HepG2 (cell line): ENCODE results near the gene TBL2. TPM values are rescaled to one million over a fixed set of nuclear protein-coding genes. Genes with fewer than 3 reads are reported as not detected.

Experiments
- AHDC1 ChIP-seq: sonication (generic); formaldehyde crosslinking; IDR thresholded peaks from 2 replicates; pipeline ENCODE4 v1.5.1; 2020; ENCODE audit warnings: mild to moderate bottlenecking, missing genetic modification reagents, borderline replicate concordance
- CBFB ChIP-seq: sonication (generic); formaldehyde crosslinking; IDR thresholded peaks from 2 replicates; pipeline ENCODE4 v1.4.0; 2020; ENCODE audit warnings: missing genetic modification reagents
- CC2D1A ChIP-seq: sonication (generic); formaldehyde crosslinking; IDR thresholded peaks from 2 replicates; pipeline ENCODE4 v1.8.1; 2023; ENCODE audit warnings: mild to moderate bottlenecking, missing genetic modification reagents
- CCAR2 ChIP-seq: fragments of 200-400 bp; formaldehyde crosslinking; optimal IDR thresholded peaks from 2 replicates; pipeline ENCODE3; 2018; ENCODE audit warnings: low read depth, mild to moderate bottlenecking, low read length, moderate library complexity
- FOXK2 ChIP-seq: fragments of 450-650 bp; IDR thresholded peaks from 2 replicates; pipeline ENCODE4 v1.6.1; 2016
- GABPB1 ChIP-seq: IDR thresholded peaks from 2 replicates; pipeline ENCODE4 v1.6.1; 2016; ENCODE audit warnings: mild to moderate bottlenecking, missing genetic modification reagents, moderate library complexity, missing compliant biosample characterization
- GLI4 ChIP-seq: sonication (generic); formaldehyde crosslinking; IDR thresholded peaks from 2 replicates; pipeline ENCODE4 v1.5.1; 2020; ENCODE audit warnings: missing genetic modification reagents, mild to moderate bottlenecking, moderate library complexity, borderline replicate concordance
- MED13 ChIP-seq: sonication (generic); formaldehyde crosslinking; IDR thresholded peaks from 2 replicates; pipeline ENCODE4 v1.5.0; 2020; ENCODE audit warnings: missing genetic modification reagents
- NR1H2 ChIP-seq: sonication (generic); formaldehyde crosslinking; IDR thresholded peaks from 2 replicates; pipeline ENCODE4 v1.8.1; 2022; ENCODE audit warnings: low read depth, missing genetic modification reagents, borderline replicate concordance
- PHB2 ChIP-seq: fragments of 450-650 bp; IDR thresholded peaks from 2 replicates; pipeline ENCODE4 v1.6.1; 2018; ENCODE audit not compliant: partially characterized antibody
- RBM39 ChIP-seq: fragments of 200-400 bp; formaldehyde crosslinking; IDR thresholded peaks from one replicate; pipeline ENCODE4 v1.6.1; 2018; ENCODE audit warnings: antibody characterized with exemption, mild to moderate bottlenecking, low read depth, low read length; ENCODE audit not compliant: poor library complexity, severe bottlenecking
- ZNF598 ChIP-seq: sonication (generic); formaldehyde crosslinking; IDR thresholded peaks from 2 replicates; pipeline ENCODE4 v1.5.1; 2020; ENCODE audit warnings: mild to moderate bottlenecking, missing genetic modification reagents, borderline replicate concordance
- ZNF75D ChIP-seq: sonication (generic); formaldehyde crosslinking; IDR thresholded peaks from 2 replicates; pipeline ENCODE4 v1.8.1; 2023; ENCODE audit warnings: missing genetic modification reagents, mild to moderate bottlenecking, borderline replicate concordance
- ZNF780A ChIP-seq: sonication (generic); formaldehyde crosslinking; IDR thresholded peaks from 2 replicates; pipeline ENCODE4 v1.8.0; 2022; ENCODE audit warnings: mild to moderate bottlenecking, missing genetic modification reagents, moderate library complexity
- polyA plus RNA-seq, 8 experiments: library from polyadenylated mRNA; depleted of rRNA in 3 of 8; stranded (reverse) in 7 of 8; unstranded in 1 of 8; fragments of >200 nt; fragmentation: Illumina TruSeq in 4 of 8; extraction: Trizol in 4 of 8; gene quantifications; 2 replicates each; pipeline versions ENCODE4 v1.2.1 to v1.2.3, GENCODE V29; 2011 to 2016; ENCODE audit warnings: low read depth in 4 of 8, missing spikeins in 1 of 8, mixed read lengths in 1 of 8; ENCODE audit not compliant: insufficient read depth in 1 of 8
- total RNA-seq, 5 experiments: library from RNA; depleted of rRNA; stranded (reverse); fragments of >200 nt; fragmentation: Illumina TruSeq; extraction: Trizol; gene quantifications; 2 replicates each; pipeline ENCODE4 v1.2.3, GENCODE V29; 2016; ENCODE audit warnings: low read depth in 1 of 5
- TF ChIP-seq, protein P1 (sequence below), 2 experiments: sonication (generic) in 1 of 2; formaldehyde crosslinking in 1 of 2; IDR thresholded peaks; 2 replicates each; pipeline versions ENCODE4 v1.4.0 to v1.6.1; 2018 to 2020; ENCODE audit warnings: missing genetic modification reagents in 2 of 2, borderline replicate concordance in 1 of 2, low read depth in 1 of 2, mild to moderate bottlenecking in 1 of 2, missing biosample characterization in 1 of 2
- TF ChIP-seq, protein P2 (sequence below): sonication (generic); formaldehyde crosslinking; conservative IDR thresholded peaks from 2 replicates; pipeline ENCODE4 v1.4.0; 2020; ENCODE audit warnings: missing genetic modification reagents
- TF ChIP-seq, protein P3 (sequence below): sonication (generic); formaldehyde crosslinking; IDR thresholded peaks from 2 replicates; pipeline ENCODE4 v1.4.0; 2020; ENCODE audit warnings: mild to moderate bottlenecking, missing genetic modification reagents

The TBL2 gene
- total and polyA plus RNA-seq, 2 of the 13 experiments (the other 11 are each of a cell fraction or from before 2014, with no cell fraction given), result 43.4 to 47.2 TPM

DNA sequence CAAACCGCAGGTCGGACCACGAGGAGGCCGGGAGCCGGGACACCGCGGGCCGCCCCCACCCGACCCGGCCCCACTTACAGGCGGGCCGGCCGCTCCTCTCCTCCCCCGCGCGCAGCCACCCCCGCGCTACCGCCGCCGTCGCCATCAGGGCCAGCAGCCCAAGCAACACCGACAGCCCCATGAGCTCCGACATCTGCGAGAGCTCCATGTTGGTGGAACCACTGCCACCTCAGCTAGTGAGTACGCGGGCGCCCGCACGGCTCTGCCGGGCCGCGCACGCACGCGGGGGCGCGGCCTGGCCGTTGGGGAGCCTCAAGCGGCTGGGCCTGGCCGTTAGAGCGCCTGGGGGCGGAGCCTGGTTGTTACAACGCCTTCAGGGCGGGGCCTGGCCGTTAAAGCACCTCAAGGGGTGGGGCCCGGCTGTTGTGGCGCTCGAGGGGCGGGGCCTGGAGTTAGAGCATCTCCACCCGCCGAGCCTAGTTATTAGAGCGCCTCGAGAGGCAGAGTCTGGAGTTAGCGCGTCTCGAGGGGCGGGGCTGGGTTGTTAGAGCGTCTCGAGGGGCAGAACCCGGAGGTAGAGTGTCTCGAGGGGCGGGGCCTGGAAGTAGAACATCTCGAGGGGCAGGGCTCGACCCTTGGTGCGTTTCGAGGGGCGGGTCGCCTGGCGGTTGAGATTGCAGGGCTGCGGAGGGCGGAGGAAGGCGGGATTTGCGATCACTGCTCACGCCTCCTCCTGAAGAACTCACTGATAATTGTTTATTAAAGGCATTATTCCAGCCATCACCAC, at the start of gene TBL2 (continued):
- TF ChIP-seq, protein P1, sequence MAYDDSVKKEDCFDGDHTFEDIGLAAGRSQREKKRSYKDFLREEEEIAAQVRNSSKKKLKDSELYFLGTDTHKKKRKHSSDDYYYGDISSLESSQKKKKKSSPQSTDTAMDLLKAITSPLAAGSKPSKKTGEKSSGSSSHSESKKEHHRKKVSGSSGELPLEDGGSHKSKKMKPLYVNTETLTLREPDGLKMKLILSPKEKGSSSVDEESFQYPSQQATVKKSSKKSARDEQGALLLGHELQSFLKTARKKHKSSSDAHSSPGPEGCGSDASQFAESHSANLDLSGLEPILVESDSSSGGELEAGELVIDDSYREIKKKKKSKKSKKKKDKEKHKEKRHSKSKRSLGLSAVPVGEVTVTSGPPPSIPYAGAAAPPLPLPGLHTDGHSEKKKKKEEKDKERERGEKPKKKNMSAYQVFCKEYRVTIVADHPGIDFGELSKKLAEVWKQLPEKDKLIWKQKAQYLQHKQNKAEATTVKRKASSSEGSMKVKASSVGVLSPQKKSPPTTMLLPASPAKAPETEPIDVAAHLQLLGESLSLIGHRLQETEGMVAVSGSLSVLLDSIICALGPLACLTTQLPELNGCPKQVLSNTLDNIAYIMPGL (CRISPR knock-in tag; IDR thresholded peaks at IDR 0.05; ENCODE audit: borderline replicate concordance in 1 of 2, low read depth in 1 of 2), result peak; percentile 65 to 87; a peak in 3 of 4 replicates
- TF ChIP-seq NR1H2 (CRISPR knock-in tag) (no peak), CC2D1A (CRISPR knock-in tag) (no peak), GABPB1 (CRISPR knock-in tag) (peak; percentile 47; the same call in 1 of the 2 replicates), ZNF598 (CRISPR knock-in tag) (no peak), CCAR2 (no peak), AHDC1 (CRISPR knock-in tag) (no peak), ZNF780A (CRISPR knock-in tag) (0 out of 2 replicates have a peak, but pooled peaks have one; percentile 39), FOXK2 (no peak), PHB2 (no peak), GLI4 (CRISPR knock-in tag) (0 out of 2 replicates have a peak, but pooled peaks have one; percentile 1), ZNF75D (CRISPR knock-in tag) (no peak), CBFB (CRISPR knock-in tag) (no peak), MED13 (CRISPR knock-in tag) (no peak), RBM39 (peak; percentile 87)
- TF ChIP-seq, protein P2, sequence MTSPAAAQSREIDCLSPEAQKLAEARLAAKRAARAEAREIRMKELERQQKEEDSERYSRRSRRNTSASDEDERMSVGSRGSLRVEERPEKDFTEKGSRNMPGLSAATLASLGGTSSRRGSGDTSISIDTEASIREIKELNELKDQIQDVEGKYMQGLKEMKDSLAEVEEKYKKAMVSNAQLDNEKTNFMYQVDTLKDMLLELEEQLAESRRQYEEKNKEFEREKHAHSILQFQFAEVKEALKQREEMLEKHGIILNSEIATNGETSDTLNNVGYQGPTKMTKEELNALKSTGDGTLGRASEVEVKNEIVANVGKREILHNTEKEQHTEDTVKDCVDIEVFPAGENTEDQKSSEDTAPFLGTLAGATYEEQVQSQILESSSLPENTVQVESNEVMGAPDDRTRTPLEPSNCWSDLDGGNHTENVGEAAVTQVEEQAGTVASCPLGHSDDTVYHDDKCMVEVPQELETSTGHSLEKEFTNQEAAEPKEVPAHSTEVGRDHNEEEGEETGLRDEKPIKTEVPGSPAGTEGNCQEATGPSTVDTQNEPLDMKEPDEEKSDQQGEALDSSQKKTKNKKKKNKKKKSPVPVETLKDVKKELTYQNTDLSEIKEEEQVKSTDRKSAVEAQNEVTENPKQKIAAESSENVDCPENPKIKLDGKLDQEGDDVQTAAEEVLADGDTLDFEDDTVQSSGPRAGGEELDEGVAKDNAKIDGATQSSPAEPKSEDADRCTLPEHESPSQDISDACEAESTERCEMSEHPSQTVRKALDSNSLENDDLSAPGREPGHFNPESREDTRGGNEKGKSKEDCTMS, result no peak
- TF ChIP-seq, protein P3, sequence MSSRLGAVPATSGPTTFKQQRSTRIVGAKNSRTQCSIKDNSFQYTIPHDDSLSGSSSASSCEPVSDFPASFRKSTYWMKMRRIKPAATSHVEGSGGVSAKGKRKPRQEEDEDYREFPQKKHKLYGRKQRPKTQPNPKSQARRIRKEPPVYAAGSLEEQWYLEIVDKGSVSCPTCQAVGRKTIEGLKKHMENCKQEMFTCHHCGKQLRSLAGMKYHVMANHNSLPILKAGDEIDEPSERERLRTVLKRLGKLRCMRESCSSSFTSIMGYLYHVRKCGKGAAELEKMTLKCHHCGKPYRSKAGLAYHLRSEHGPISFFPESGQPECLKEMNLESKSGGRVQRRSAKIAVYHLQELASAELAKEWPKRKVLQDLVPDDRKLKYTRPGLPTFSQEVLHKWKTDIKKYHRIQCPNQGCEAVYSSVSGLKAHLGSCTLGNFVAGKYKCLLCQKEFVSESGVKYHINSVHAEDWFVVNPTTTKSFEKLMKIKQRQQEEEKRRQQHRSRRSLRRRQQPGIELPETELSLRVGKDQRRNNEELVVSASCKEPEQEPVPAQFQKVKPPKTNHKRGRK (CRISPR knock-in tag), result no peak
